ENCODE measurements around the gene C4B. TPM values are rescaled to one million over a fixed set of nuclear protein-coding genes. Genes with fewer than 3 reads are reported as not detected.
"Not testable (repeated sequence)": the region's sequence is repeated elsewhere in the genome, so short reads cannot be mapped to it uniquely, and the experiment has no call there.

Gene C4B
- total RNA-seq, 4 donors from 2014 or later, result 266 to 420 (median 299) TPM

DNA sequence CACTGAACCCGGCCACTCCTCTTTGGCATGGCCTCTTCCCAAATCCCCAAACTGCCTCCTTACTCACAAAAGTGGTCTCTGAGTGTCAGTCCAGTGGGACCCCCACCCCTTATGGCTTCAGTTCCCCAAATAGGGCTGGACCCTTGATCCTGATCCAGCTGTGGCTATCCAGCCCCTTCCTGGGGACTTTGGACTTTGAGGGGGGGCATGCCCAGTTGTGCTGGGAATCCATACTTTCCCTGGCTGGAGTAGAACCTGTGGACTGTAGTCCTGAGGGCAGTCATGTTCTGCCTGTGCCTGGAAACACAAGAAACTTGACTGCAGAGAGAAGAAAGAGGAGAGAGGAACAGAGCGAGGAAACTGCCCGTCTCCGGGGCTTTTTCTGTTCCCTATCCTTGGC lies 10.2 kb upstream of the C4B start:
- H3K4me1 ChIP-seq; H3K27me3 ChIP-seq; H3K9me3 ChIP-seq; H3K4me3 ChIP-seq; DNase-seq (ENCODE audit: low spot score in 2 of 2); H3K27ac ChIP-seq; H3K36me3 ChIP-seq: not testable (repeated sequence)
- WGBS, 2 donors, result 68 to 86% methylated on average over 3 to 4 of the region's 4 CpGs

DNA sequence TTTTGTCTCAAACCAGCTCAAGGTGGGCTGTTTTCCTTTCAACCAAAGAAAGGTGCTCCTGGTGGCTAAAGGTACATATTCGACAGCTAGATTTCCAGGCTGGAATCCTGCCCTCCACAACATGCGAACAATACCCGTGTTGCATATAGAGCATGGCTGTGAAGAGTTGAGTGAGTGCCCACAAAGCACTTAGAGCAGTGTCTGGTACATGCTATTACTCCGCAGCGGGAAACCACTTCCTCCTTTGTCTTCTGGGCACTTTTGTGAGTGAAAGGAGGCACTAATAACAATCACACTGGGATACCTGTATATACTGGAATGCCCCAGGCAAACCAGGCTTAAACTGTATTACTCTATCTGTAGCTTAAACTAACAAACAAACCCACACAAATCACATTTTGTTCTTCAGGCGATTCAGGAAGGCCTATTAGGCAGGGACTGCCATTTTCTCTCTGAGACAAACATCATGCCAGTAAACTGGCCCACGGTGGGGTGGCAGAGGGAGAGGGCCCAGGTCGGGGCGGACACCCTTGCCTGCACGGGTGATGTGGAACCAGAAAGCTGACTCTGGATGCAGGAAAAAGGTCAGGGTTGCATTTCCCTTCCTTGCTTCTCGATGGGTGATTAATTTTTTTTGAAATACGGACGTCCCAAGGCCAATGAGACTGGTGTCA lies 9.6 kb upstream of the C4B start:
- WGBS, 2 donors, result 68 to 69% methylated on average over 7 to 9 of the region's 13 CpGs
- not testable (repeated sequence) for H3K9me3 ChIP-seq; H3K27ac ChIP-seq; H3K27me3 ChIP-seq; H3K4me1 ChIP-seq; DNase-seq (ENCODE audit: low spot score in 2 of 2); H3K4me3 ChIP-seq; H3K36me3 ChIP-seq

DNA sequence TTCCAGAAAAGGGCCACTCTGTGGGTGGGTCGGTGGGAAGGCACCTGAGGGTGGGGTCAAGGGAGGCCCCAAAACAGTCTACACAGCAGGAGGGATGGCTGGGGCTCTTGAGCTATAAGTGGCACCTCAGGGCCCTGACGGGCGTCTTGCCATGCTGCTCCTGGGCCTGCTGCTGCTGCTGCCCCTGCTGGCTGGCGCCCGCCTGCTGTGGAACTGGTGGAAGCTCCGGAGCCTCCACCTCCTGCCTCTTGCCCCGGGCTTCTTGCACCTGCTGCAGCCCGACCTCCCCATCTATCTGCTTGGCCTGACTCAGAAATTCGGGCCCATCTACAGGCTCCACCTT lies 9.1 kb upstream of the C4B start:
- WGBS, 2 donors, result 77% methylated on average over 3 of the region's 9 CpGs; no CpG with 5 or more reads in 1 of the 2 donors
- H3K4me3 ChIP-seq; H3K9me3 ChIP-seq; DNase-seq (ENCODE audit: low spot score in 2 of 2); H3K27ac ChIP-seq; H3K36me3 ChIP-seq; H3K27me3 ChIP-seq; H3K4me1 ChIP-seq: not testable (repeated sequence)

DNA sequence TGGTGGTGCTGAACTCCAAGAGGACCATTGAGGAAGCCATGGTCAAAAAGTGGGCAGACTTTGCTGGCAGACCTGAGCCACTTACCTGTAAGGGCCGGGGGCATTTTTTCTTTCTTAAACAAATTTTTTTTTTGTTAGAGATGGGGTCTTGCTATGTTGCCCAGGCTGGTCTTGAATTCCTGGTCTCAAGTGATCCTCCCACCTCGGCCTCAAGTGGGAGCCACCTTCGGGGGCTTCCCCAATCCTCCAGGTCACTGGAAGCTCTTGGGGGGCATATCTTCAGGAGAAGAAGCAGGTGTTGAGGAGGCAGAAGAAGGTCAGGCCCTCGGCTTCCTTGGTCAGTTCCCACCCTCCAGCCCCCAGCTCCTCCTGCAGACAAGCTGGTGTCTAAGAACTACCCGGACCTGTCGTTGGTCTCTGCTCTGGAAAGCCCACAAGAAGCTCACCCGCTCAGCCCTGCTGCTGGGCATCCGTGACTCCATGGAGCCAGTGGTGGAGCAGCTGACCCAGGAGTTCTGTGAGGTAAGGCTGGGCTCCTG lies 8.5 kb upstream of the C4B start:
- 61 to 82% methylated on average over 3 to 7 of the region's 8 CpGs for WGBS, 2 donors
- H3K4me1 ChIP-seq; DNase-seq (ENCODE audit: low spot score in 2 of 2); H3K4me3 ChIP-seq; H3K36me3 ChIP-seq; H3K27ac ChIP-seq; H3K9me3 ChIP-seq; H3K27me3 ChIP-seq: not testable (repeated sequence)

DNA sequence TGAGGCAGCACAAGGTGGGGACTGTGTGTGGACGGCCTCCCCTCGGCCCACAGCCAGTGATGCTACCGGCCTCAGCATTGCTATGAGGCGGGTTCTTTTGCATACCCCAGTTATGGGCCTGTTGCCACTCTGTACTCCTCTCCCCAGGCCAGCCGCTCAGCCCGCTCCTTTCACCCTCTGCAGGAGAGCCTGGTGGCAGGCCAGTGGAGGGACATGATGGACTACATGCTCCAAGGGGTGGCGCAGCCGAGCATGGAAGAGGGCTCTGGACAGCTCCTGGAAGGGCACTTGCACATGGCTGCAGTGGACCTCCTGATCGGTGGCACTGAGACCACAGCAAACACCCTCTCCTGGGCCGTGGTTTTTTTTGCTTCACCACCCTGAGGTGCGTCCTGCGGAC lies 7.5 kb upstream of the C4B start:
- not testable (repeated sequence) for H3K36me3 ChIP-seq; H3K27me3 ChIP-seq; DNase-seq (ENCODE audit: low spot score in 2 of 2); H3K4me1 ChIP-seq; H3K9me3 ChIP-seq; H3K4me3 ChIP-seq; H3K27ac ChIP-seq
- WGBS, 2 donors, result 62 to 79% methylated on average over 6 to 9 of the region's 12 CpGs

DNA sequence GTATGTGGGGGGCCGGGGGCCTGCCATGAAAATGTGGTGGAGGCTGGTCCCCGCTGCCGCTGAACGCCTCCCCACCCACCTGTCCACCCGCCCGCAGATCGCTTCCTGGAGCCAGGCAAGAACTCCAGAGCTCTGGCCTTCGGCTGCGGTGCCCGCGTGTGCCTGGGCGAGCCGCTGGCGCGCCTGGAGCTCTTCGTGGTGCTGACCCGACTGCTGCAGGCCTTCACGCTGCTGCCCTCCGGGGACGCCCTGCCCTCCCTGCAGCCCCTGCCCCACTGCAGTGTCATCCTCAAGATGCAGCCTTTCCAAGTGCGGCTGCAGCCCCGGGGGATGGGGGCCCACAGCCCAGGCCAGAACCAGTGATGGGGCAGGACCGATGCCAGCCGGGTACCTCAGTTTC lies 6.6 kb upstream of the C4B start:
- WGBS, 2 donors, result no CpG with 5 or more reads among the region's 24 CpGs

DNA sequence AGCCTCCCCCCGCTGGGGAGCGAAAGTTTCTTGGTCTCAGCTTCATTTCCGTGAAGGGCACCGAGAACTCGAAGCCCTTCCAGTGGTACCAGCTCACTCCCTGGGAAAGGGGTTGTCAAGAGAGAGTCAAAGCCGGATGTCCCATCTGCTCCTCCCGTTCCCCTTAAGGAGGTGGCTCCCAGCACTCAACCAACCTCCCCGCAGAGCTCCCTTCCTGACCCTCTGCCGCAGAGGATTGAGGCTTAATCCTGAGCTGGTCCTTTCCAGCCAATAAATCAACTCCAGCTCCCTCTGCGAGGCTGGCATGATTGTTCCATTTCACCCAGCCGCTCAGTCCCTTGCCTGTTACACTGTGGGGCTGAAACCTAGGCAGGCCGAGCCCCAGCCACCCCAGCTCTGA lies 6.0 kb upstream of the C4B start:
- H3K9me3 ChIP-seq; H3K27ac ChIP-seq; DNase-seq (ENCODE audit: low spot score in 2 of 2); H3K27me3 ChIP-seq; H3K36me3 ChIP-seq; H3K4me1 ChIP-seq; H3K4me3 ChIP-seq: not testable (repeated sequence)
- WGBS, 2 donors, result 60% methylated on average over 2 of the region's 12 CpGs; no CpG with 5 or more reads in 1 of the 2 donors

More for the DNA sequence above, 6.6 kb upstream of the C4B start:
- H3K4me1 ChIP-seq; H3K9me3 ChIP-seq; H3K27me3 ChIP-seq; H3K27ac ChIP-seq; H3K4me3 ChIP-seq; DNase-seq (ENCODE audit: low spot score in 2 of 2); H3K36me3 ChIP-seq: not testable (repeated sequence)

DNA sequence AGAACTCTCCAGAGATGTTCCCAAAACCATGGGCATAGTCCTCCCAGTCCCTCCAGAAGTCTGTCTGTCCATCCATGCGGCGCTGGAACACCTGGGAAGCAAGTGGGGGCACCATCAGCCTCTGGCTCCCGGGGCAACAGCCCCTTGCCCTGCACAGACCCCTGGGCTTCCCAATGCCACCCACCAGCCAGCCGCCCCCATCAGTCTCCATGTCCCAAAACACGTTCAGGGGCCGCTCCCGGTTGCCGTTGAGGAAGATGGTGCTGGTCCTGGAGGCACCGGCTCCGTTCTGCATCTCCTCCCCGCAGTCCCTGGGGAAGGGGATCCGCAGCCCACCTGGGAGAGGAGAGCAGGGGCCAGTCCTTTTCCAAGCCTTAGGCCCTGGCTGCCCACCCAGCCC lies 5.1 kb upstream of the C4B start:
- not testable (repeated sequence) for DNase-seq (ENCODE audit: low spot score in 2 of 2); H3K27ac ChIP-seq; H3K4me1 ChIP-seq; H3K4me3 ChIP-seq; H3K9me3 ChIP-seq; H3K36me3 ChIP-seq; H3K27me3 ChIP-seq
- 67% methylated on average over 4 of the region's 12 CpGs; no CpG with 5 or more reads in 1 of the 2 donors for WGBS, 2 donors

DNA sequence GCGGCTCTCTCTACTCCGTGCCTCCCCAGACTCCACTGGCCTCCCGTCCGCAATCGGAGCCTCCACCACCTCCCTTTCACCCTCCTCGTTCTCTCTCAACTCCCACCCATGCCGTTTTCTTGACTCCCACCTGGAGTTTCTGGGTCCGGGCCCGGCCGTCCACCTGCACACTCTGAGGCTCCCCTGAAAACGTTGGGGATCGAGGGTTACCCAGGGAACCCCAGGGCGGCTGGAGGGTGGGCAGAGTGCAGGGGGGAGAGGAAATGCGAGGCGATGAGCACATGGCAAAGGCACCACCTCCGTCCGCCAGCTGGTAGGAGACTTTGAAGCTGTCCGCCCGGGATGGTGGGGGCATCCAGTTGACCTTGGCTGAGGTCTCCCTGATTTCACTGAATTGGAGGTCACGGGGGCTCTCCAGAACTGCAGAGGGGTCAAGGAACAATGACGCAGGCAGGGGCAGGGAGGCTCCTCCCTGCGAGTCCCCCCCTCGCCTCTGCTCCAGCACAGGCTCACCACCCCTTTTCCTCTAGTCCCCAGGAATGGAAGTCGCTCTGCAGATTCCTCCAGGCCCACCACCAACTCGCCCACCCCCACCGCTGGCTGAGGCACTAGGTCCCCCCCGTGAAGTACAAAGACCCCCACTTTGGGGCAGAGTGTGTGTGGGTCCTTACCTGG lies 3.6 kb upstream of the C4B start:
- H3K4me3 ChIP-seq; H3K4me1 ChIP-seq; H3K27ac ChIP-seq; H3K9me3 ChIP-seq; H3K36me3 ChIP-seq; DNase-seq (ENCODE audit: low spot score in 2 of 2); H3K27me3 ChIP-seq: not testable (repeated sequence)
- 67 to 75% methylated on average over 9 to 18 of the region's 27 CpGs for WGBS, 2 donors

DNA sequence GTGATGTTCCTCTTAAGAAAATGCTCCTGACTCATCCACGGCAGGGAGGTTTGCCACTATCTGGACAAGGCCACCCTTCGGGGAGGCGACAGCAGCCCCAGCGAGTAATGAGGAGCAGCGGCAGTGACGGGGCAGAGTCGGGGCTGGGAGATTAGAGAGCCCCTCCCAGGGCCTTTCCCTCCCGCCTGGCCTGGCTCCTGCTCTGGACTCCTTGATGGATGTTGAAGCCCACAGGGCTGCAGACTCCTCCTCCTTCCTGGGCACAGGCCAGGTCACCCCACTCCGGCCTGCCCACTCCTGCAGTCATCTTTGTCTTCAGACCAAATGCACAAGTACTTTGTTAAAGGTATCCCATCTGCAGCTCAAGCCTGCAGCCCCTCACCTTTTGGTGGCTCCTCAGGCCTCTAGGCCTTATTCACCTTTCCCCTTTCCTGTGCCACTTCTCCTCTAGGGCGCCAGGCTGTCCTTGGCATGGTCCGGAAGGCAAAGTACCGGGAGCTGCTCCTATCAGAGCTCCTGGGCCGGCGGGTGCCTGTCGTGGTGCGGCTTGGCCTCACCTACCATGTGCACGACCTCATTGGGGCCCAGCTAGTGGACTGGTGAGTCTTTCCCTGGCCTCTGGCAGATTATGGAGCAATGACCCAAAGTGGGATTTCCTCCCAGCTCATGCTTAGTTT lies 1.5 kb upstream of the C4B start:
- H3K27me3 ChIP-seq, H3K36me3 ChIP-seq, H3K4me3 ChIP-seq, H3K4me1 ChIP-seq, H3K9me3 ChIP-seq: not testable (repeated sequence)
- WGBS, 2 donors, result 64 to 78% methylated on average over 7 to 14 of the region's 17 CpGs
- peak in 1 of 2 donors; percentile 8 for DNase-seq (ENCODE audit: low spot score in 2 of 2)
- peak overlapping the region in 1 of 4 donors; percentile 24 for H3K27ac ChIP-seq

DNA sequence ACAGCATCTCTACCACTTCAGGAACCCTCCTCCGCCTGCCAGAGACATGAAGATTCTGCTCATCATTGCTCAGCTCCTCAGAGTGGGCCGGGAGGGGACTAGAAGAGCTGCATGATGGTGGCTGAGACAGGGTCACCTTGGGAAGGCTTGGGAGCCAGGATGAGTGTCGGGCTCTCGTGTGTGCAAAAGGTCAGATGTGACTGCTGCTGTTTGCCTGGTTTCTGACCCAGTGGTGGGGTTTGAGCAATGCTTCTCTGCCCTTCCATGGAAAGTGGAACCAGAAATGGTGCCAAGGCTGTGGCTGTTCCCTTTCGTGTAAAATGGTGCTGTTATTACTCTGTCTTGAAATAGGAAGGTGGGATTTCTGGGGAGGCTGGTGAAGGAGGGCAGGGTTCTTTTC lies 857 bp upstream of the C4B start:
- not testable (repeated sequence) for H3K27me3 ChIP-seq; H3K4me1 ChIP-seq; H3K27ac ChIP-seq; H3K9me3 ChIP-seq; DNase-seq (ENCODE audit: low spot score in 2 of 2); H3K36me3 ChIP-seq; H3K4me3 ChIP-seq
- no CpG with 5 or more reads among the region's 5 CpGs for WGBS, 2 donors

DNA sequence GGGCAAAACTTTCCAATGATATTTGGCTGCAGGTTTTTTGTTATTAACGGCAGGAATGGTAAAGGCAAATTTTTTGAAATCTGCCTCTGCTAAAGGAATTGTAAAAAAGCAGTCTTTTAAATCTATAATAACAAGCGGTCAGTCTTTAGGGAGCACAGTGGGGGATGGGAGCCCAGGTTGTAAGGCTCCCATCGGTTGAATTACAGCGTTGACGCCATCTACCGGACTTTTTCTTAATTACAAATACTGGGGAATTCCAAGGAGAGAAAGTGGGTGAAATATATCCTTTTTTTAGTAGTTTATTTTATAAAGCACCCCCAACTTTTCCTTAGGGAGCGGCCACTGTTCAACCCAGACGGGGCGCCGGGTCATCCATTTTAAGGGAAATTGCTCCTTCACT lies 7.5 kb downstream of the C4B start:
- H3K4me1 ChIP-seq; H3K4me3 ChIP-seq; H3K27ac ChIP-seq; H3K9me3 ChIP-seq; DNase-seq (ENCODE audit: low spot score in 2 of 2); H3K36me3 ChIP-seq; H3K27me3 ChIP-seq: not testable (repeated sequence)
- WGBS, 2 donors, result no CpG with 5 or more reads among the region's 10 CpGs

DNA sequence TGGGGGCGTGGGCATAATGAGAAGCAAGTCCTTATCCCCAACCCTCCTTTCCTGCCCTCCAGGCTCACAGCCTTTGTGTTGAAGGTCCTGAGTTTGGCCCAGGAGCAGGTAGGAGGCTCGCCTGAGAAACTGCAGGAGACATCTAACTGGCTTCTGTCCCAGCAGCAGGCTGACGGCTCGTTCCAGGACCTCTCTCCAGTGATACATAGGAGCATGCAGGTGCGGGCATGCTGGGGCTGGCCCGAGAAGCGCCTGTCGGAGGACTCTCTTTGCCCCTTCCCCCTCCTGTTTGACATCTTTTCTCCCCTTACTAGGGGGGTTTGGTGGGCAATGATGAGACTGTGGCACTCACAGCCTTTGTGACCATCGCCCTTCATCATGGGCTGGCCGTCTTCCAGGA lies 14.0 kb downstream of the C4B start:
- not testable (repeated sequence) for H3K9me3 ChIP-seq; H3K27ac ChIP-seq; H3K36me3 ChIP-seq; H3K27me3 ChIP-seq; H3K4me3 ChIP-seq; H3K4me1 ChIP-seq; DNase-seq (ENCODE audit: low spot score in 2 of 2)
- 87 to 93% methylated on average over 6 of the region's 10 CpGs for WGBS, 2 donors

DNA sequence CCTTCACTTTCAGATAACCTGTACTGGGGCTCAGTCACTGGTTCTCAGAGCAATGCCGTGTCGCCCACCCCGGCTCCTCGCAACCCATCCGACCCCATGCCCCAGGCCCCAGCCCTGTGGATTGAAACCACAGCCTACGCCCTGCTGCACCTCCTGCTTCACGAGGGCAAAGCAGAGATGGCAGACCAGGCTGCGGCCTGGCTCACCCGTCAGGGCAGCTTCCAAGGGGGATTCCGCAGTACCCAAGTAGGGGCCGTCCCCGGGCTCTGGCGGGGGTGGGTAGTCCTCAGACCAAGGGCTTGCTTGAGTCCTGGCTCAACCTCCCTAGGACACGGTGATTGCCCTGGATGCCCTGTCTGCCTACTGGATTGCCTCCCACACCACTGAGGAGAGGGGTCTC lies 15.0 kb downstream of the C4B start:
- not testable (repeated sequence) for H3K36me3 ChIP-seq; DNase-seq (ENCODE audit: low spot score in 2 of 2); H3K4me1 ChIP-seq; H3K27me3 ChIP-seq; H3K4me3 ChIP-seq; H3K27ac ChIP-seq; H3K9me3 ChIP-seq
- WGBS, 2 donors, result 97% methylated on average over 6 of the region's 14 CpGs; no CpG with 5 or more reads in 1 of the 2 donors
